Type B pancreatic cell (in vitro differentiated cells): ENCODE measurements around the gene DCTN2. TPM values are rescaled to one million over a fixed set of nuclear protein-coding genes. Genes with fewer than 3 reads are reported as not detected.

Experiments
- DNase-seq: peaks from one replicate; pipeline ENCODE4 v3.0.0; 2021; ENCODE audit warnings: mixed read lengths; ENCODE audit not compliant: unreplicated experiment; ENCODE audit errors: extremely low spot score
- H3K27ac Mint-ChIP-seq: 2 replicates; pipeline ENCODE4 v1.8.0; 2021; ENCODE audit warnings: mild to moderate bottlenecking, mixed read lengths
- H3K27me3 Mint-ChIP-seq: 2 replicates; pipeline ENCODE4 v1.8.0; 2021; ENCODE audit warnings: mixed read lengths
- H3K36me3 Mint-ChIP-seq: 2 replicates; pipeline ENCODE4 v1.8.0; 2021; ENCODE audit warnings: mixed read lengths
- H3K4me1 Mint-ChIP-seq: one replicate; pipeline ENCODE4 v1.8.0; 2021; ENCODE audit warnings: mixed read lengths; ENCODE audit not compliant: unreplicated experiment
- H3K4me3 Mint-ChIP-seq: 2 replicates; pipeline ENCODE4 v1.8.0; 2021; ENCODE audit warnings: mild to moderate bottlenecking, mixed read lengths
- H3K9me3 Mint-ChIP-seq: 2 replicates; pipeline ENCODE4 v1.8.0; 2021; ENCODE audit warnings: mixed read lengths
- CTCF ChIP-seq: fragments of 200-600 bp; sonication (generic); conservative IDR thresholded peaks from 2 replicates; pipeline ENCODE4 v1.5.0; 2021; ENCODE audit warnings: antibody characterized with exemption, mild to moderate bottlenecking
- total RNA-seq: library from RNA; stranded (reverse); gene quantifications from 2 replicates; pipeline ENCODE4 v1.2.1, GENCODE V29; 2021; ENCODE audit warnings: low replicate concordance

DCTN2 gene
- total RNA-seq, 1 donor from 2014 or later = 126 TPM

GRCh38 chr12:57549909-57550640 is 3.1 kb upstream of the DCTN2 start, which contains the start of gene KIF5A:
Gene KIF5A, plus strand, starts transcription at chr12:57550044. Its CDS starts 228 bp downstream, at chr12:57550272.
- Mint-ChIP-seq H3K36me3 (no peaks in the 10 kb centered on the region), H3K9me3 (no peaks in the 10 kb centered on the region), H3K4me1 (peaks cover 22% of the 10 kb centered on the region), H3K27me3 (peaks cover 71% of the 10 kb centered on the region), H3K27ac (no peak within 1 kb of the TSS), H3K4me3 (peak within 1 kb of the TSS; percentile 79)
- DNase-seq = no peak
- no peak for TF ChIP-seq CTCF

DNA sequence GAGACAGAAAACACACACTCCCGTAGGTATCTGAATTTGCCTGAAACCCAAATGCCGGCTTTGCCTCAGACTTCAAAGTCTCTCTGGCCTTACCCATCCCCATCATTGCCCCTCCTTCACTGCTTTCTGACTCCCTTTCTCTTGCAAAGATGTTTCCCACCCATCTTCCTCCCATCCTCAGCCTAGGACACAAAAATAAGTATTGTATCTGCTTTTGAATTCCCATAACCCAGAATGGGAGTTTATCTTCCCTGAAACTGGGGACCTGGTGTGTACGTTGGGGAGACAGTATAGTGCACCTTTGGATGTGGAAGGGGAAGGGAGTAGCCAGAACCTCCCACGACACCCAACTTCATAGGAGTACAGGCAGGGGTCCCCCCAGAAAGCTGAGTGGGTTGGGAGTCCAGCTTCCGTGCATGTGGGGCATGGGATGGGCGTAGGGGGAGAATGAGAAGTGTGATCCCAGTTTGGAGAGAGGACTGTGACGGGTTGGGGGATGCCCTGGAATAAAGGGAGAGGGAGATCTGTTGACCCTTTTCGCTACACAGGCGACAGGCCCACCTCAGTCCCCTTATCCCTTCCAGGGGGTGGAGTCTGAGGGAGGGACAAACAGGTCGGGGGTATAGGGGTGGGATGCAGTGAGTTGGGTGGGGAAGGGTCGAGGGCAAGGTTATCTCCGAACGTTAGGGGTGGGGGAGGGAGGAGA is 2.4 kb upstream of the DCTN2 start:
- H3K4me3 Mint-ChIP-seq = peak overlapping the region; percentile 71
- no peak for DNase-seq
- no peaks in the 10 kb centered on the region for H3K36me3 Mint-ChIP-seq
- TF ChIP-seq CTCF = no peak
- H3K27ac Mint-ChIP-seq = no peak overlapping the region
- H3K4me1 Mint-ChIP-seq = peaks cover 22% of the 10 kb centered on the region
- peaks cover 68% of the 10 kb centered on the region for H3K27me3 Mint-ChIP-seq
- H3K9me3 Mint-ChIP-seq = no peaks in the 10 kb centered on the region

- Mint-ChIP-seq H3K4me3 (peak overlapping the region; percentile 71), H3K4me1 (peaks cover 18% of the 10 kb centered on the region), H3K36me3 (no peaks in the 10 kb centered on the region), H3K9me3 (no peaks in the 10 kb centered on the region), H3K27ac (no peak overlapping the region), H3K27me3 (peaks cover 61% of the 10 kb centered on the region)
- no peak for TF ChIP-seq CTCF
- no peak for DNase-seq
Measured at GRCh38 chr12:57548488-57548887, 1.5 kb upstream of the DCTN2 start.

GRCh38 chr12:57548013-57548315 is 972 bp upstream of the DCTN2 start:
- no peak for TF ChIP-seq CTCF
- Mint-ChIP-seq H3K9me3 (no peaks in the 10 kb centered on the region), H3K36me3 (no peaks in the 10 kb centered on the region), H3K4me3 (no peak overlapping the region), H3K27ac (no peak overlapping the region), H3K27me3 (peaks cover 56% of the 10 kb centered on the region), H3K4me1 (peaks cover 13% of the 10 kb centered on the region)
- no peak for DNase-seq

DNA sequence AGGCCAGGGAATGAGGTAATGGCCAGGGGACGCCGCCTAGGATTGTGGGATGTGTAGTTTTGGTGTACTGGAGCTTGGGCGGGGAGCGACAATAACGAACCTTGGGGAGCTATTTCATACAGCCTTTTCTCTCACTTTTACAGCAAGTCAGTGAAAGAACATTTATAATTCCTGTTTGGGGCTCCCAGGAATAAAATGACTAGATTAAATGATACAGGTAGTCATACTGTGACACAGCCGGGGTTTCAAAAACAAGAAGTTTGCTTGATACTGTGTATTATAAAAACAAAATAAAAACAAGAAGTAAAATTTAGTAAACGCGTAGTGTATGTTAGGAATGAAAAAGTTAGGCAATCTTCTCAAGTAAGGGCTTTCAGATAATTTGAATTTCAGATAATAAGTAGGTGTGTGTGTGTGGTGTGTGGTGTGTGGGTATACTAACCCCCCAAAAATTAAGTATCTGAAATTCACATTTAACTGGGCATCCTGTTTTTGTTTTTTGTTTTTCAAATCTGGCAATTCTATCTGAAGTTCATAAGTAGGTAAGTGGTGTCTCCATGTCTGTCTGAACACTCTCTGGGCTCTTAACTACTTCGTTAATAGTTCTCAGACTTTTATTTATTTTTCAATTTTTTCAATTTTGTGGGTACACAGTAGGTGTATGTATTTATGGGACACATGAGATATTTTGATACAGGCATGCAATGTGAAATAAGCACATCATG is 458 bp upstream of the DCTN2 start:
- Mint-ChIP-seq H3K4me3 (peak overlapping the region; percentile 97), H3K4me1 (peaks cover 11% of the 10 kb centered on the region), H3K9me3 (no peaks in the 10 kb centered on the region), H3K27me3 (peaks cover 51% of the 10 kb centered on the region), H3K36me3 (no peaks in the 10 kb centered on the region), H3K27ac (peak overlapping the region; percentile 93)
- TF ChIP-seq CTCF = no peak
- no peak for DNase-seq
